ENCODE data around the gene SLC6A1.
A peak's percentile ranks its signal among the peaks of the same experiment; 100 is the strongest.

The SLC6A1 gene
- 0 to 0.12 (median 0) reads per million in 4 experiments for total RNA-seq

DNA sequence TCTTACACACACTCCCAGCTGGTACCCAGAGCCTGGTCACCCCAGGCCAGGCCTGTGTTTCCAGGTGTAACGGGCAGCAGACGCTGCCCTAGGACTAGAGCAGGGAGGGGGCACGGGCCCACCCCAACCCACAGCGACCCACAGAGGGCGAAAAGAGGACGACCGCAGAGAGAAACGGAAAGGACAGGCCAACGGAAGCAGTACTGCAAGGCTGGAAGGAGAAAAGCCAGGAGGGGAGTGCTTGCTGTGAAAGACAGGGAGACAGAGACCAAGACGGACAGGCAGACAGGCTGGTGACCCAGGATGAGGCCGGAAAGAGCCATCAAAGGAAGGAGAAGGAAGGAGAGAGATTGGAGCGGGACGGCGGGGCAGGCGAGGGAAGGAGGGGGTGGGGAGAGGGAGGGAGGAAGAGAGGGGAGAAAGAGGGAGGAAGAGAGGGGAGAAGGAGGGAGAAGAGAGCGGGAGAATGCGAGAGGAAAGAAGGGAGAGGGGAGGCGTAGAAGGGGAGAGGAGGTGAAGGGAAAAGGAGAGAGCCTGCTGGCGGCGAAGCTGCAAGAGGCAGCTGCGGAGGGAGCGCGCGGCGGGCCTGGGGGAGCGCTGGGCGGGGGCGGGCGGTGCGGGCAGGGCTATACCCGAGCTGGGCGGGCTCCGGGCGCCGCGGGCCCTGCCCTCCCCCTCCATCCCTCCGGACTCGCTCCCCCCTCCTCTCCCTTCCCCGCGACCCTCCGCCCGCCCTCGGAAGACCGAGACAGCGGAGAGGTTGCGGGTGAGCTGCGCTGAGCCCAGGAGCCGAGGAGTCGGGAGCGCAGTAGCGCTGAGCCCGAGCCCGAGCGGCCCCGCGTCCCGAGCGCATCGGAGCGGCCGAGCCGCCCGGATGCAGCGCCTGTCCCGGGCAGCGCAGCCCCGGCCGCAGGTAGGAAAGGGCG is at the start of gene SLC6A1:
Gene SLC6A1 (plus strand): TSS at position 732 of the 926 bp plus-strand sequence. CDS start 24,464 bp downstream, outside the sequence.
- no peak for DNase-seq

DNA sequence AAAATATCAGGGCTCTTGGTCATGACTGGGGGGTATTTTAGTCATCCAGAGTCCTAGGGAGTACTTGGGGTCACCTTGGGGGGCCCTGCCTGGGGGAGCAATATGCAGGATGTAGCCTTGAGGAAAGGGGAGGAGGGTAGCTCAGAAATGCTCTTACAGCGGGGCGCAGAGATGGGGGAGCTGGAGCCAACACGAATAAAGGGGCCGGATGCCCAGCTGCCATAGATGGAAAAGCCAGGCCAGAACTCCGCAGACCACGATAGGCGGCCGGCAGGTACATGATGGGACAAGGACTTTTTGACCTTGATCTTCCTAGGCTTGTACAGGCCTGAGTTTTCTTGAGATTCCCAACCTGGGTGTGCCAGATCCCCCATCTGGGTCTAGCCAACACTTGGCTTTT is 47.7 kb upstream of the SLC6A1 start:
- no peak for DNase-seq

DNA sequence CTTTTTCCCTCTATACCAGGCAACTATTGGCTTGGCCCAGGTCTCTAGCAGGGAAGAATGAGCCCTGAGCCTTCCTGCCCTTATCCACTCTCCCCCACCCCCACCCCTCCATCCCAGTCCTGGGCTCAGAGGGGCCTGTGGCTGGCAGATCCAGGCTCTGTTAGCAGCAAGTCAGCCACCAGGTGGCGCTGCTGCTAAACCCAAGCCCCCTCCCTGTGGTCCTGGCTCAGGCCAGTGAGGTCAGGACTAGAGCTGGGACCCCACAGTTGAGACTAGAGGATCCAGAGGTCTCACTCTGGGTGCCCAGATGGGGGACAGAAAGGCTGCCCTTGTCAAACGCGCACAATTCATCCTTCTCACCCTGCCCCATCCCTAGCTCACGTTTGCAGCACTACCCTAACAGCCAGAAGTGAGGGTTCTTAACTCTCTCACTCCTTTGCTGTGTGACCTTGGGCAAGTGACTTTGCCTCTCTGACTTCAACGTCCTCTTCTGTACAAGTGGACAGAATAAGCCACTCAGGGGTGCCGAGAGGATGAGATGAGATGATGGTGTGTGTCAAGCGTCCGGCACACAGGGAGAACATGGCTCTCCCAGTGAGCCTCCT is 46.8 kb upstream of the SLC6A1 start:
- DNase-seq, result peak; percentile 4

DNA sequence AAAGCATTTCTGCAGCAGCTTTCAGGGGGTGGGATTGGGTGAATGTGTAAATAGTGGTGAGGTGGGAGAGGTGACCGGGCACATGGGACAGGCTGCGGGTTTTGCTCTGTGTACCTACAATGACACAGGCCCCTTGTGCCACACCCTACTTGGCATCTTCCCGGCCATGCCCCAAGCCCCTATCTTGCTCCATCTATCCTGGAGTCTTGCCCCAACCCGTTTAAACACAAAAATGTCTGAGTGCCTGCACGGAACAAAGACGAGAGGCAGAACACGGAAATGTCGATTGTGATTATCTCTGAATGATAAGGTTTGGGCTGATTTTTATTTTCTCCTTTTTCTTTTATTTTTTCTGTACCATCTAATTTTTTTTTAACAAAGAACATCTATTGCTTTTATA is 46.0 kb upstream of the SLC6A1 start:
- DNase-seq, result no peak

DNA sequence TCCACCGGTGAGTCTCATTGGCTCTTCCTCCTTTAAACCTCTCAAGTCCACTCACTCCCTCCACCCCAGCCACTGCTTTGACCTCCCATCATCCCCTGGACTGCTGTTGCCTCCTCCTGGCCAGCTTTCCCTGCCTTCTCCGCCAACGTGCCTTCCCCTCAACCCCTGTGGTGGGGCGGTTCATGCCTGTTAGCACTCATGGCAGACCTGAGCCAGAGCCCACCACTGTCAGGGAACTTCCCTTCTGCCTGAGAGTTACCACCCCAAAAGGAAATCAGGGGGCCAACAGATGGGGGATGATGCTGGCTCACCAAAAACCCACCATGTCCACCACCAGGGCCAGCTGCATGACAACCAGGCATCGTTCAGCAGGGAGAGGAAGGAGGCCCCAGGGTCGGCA is 44.2 kb upstream of the SLC6A1 start:
- DNase-seq, result no peak

DNA sequence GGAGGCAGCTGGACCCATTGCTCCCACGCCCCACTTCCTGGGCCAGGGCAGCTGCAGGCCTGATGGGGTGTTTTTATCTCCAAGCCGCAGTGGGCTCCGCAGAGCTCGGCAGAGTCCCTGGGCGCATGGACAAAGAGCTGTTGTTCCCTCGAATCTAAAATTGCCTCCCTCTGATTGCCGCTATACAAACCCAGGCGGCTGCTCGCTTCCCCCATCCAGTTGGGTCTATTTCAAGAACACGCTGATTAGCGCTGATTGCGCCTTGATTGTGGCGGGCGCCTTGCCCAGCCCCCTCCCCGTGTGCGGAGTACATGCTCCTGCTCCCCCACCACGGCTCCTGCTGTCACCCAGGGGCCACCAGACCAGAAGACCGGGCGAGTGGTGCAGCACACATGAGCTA is 43.4 kb upstream of the SLC6A1 start:
- no peak for DNase-seq

DNA sequence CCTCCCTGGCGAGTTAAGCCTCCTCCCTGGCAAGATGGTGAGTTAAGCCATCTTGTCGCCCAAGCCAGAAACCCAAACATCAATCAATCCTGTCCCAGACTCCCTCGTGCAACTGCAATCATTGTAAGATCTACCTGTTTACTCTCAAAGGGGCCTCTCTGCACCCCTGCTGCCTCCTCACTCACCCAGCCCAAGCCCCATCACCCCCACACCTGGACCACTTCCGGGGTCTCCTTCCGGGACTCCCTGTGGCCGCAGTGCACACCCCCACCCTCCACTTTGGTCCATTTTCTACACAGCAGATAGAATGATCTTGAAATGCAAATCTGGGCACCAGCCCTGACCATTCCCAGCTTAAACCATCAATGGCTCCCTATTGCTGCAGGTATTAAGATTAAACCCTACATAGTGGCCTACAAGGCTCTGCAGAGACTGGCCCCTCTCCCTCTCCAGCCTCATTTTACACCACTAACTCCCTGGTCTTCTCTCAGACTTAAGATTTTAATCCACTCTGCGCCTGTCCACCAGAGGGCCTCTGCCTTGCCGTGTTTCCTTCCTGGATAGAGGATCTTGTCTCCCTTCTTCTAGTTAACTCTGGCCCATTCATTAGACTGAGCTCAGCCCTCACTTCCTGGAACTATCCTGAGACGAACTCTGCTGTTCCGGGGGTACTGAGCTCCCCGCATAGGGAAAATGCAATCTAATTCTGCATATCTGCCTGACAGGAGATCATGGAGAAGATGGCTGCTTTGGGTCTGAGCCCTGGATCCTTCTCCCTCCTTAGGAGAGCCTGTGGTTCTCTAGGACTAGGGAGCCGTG is 41.9 kb upstream of the SLC6A1 start:
- DNase-seq, result no peak

DNA sequence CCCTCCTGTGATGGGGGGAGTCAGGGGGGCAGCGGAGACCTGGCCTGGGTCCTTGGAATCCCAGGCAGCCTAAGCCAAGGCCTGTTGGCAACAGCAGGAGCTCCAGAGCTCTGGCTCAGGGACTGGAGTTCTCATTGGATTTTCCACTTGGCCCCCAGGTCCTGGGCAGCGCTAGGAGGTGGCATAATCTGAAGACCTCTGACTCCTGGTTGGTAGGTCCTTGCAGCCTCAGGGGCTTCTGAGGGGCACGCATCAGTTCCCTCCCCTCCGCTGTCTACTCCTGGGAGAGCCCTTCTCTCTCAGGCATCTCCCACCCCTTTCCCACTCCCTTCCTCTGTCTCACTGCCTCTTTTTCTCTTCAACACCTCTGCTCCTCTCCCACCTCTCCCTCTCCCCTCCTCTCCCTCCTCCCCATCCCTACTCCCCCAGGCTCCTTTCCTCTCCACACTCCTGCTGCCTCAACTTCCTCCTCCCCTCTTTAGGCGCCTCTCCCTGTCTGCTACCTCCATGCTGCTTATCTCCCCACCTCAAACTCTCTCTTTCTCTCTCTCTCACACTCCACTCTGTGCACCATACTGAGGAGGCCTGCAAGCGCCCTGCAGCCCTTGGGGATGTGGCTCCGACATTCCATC is 41.1 kb upstream of the SLC6A1 start:
- DNase-seq, result no peak

DNA sequence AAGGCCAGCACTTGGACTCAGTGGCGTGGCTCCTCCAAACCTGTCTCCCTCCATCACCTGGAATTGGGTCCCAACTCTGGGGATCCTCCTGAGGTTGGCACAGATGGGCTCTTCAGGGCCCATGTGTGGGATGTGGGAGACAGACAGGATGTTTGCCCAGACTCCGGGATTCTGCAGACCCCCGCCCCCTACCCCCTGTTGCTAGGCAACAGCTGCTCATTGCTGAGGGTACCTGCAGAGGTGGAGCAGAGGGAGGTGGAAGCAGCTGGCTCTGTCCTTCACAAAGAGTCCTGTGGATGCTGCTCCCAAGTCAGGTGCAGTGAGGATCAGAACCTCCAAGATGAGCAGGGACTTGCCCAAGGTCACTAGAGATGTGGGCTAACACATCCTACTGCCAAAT is 40.0 kb upstream of the SLC6A1 start:
- DNase-seq, result no peak

DNA sequence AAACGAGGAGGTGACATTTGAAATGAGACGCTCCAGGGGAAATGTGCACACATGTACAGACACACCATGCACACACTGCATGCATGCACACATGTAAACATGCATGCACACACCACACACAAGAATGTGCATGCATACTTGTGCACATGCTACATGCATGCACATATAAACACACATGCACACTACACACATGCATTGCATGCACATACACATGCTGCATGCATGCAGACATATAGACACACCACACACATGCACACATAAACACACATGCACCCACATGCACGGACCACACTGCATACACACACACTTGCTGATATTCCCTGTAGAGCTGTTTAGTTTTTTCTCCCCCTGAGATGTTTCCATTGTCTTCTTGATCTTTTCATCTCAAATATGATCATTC is 37.8 kb upstream of the SLC6A1 start:
- no peak for DNase-seq

DNA sequence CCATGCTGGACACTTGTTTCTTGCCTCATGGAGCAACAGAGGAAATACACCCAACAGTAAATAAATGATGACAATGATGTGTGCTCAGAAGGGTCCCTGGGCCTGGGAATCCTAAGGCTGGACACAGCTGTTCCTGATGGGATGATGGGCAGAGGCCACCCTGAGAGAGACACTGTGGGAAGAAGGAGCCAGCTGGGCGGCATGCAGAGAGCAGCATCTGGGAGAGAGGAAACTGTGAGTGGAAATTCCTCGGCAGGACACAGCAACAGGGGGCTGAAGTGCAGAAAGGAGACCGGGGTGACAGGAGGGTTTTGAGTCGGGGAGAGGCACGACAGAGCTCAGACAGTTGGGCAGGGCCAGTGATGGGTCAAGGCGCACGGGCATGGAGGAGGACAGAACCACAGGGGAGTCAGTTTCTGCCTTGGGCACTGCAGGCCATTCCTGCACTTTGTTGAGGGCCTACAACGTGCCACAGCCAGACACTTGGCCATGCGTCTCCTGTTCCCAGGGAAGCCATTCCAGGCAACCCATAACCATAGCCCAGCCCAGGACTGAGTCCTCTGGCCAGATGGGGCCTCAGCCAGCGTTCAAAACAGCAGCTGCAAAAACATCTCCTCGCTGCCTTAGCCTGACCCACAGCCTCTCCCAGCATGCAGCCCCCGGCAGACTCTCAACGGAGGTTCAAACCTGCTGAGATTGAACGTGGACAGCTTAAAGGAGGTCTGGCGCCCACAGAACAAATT is 36.7 kb upstream of the SLC6A1 start:
- DNase-seq, result no peak

DNA sequence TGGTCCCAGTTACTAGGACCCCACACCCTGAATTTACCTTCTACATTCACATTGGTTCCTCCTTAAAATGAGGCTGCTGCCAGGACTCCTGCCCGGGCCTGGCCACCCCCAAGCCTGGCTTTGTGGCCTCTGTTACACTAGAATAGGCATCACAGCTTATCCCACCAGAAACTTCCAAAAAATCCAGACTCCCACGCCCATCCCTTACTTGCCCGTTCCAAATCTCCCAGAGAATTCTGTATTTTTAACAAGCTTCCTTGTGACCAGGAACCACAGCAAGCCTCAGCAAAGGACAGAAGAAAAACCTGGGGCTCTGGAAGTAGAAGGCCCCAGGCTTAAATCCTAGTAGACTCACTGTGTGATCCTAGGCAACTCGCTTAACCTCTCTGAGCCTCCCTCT is 36.0 kb upstream of the SLC6A1 start:
- no peak for DNase-seq

DNA sequence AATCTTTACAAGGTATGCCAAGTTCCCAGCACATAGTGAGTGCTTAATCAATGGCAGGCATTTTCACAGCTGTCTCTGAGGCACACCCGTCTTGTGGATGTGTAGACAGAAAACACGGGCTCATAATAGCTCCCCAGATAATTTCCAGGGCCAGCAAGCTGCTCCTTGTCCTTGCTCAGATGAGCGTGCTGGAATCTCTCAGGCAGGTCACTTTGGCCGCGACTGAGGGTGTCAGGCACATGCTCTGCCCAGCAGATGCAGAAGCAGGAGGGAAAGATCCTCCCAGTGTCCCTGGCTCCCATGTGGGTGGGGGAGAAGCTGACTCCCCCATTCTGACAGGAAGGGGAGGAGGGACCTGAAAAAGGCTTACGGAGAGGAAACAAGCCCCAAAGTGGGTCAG is 35.6 kb upstream of the SLC6A1 start:
- DNase-seq, result no peak

DNA sequence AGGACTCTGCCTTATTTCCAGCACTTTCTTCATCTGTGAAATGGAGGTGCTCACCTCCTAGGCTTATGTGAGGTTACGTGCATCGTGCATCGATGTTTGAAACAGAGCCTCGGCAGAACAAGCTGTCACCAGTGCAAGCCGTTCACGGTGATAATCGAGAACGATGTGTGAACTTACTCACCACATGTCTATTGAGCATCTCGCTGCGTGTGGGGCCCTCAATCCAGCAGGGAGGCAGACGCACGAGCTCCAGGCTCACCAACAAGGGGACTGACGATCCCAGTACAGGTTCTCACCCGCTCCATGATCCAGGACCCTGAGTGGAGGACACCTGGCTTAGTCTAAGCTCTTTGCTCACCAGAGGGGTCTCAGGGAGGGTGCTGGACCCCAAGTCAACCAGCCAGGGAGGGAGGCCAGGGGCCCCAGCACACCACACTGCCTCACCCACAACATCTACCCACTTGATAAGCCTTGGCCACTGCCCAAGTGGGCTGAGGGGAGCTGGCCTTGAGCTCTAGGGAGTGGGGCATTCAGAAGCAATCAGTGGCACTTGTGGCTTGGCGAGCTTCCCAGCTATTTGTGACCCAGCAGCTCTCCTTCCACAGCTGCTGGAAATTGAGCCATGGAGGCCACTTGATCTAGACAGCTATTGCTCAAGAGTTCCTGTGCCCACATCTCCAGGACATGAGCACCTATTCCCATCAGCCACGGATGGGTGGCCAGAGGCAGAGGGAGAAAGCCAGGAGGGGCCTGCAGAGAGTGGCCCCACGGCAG is 34.4 kb upstream of the SLC6A1 start:
- no peak for DNase-seq

DNA sequence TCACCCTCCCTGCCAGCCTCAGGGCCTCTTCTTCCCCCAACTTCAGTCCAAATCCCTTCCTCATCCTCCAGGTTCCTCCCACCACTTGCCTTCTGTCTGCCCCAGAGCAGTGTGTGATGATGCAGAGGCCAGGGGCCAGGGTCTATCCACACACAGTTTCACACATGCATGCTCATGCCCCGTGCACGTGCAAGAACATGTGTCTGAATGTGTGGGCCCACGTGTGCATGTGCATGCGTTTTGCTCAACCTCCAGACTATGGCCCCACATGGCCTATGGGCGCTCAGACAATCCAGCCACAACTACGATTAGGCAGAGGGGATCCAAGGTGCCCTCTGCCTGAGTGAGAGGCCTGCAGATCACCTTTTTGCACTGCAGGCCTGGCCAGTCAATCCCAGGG is 32.3 kb upstream of the SLC6A1 start:
- DNase-seq, result no peak

DNA sequence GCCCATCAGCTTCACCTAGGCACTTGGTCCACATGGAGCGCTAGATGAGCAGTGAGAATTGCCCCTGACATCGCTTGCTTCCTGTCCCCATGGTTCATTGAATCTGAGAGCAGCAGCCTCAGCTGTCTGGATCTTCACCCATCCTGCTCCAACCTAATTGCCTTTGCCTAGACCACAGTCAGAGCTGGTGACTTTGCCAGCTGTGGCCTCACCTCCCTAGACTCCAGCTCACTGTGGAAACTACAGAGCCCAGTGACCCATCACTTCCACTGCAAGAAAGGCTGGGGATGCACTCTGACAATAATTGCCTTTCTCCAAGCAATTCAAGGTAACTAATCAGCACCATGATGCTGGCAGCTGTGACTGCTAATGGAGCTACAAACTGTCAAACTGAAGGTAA is 30.6 kb upstream of the SLC6A1 start:
- DNase-seq, result no peak

DNA sequence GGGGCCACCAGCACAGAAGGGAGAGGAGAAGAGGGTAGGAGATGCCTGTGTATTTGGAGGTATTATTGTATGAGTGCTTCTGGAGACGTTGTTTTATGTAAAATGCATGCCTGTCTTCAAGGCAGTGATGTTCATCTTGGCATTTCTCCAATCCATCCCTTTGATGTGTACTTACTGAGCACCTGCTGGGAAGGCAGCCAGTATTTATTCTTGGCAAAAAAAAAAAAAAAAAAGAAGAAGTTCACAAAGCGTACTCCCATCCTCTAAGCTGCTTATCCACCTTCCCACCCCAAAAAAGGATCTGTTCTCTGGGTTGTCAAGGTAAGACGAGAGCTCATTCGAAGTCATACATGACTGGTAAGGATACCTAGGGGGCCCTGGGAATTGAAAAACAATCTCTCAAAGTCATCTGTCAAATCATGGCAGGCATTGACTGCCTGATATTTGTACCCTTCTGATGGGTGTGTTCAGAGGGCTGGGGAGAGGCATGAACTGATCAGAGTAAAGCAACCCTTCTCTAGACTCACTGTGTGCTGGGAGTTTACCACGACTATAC is 30.0 kb upstream of the SLC6A1 start:
- no peak for DNase-seq

DNA sequence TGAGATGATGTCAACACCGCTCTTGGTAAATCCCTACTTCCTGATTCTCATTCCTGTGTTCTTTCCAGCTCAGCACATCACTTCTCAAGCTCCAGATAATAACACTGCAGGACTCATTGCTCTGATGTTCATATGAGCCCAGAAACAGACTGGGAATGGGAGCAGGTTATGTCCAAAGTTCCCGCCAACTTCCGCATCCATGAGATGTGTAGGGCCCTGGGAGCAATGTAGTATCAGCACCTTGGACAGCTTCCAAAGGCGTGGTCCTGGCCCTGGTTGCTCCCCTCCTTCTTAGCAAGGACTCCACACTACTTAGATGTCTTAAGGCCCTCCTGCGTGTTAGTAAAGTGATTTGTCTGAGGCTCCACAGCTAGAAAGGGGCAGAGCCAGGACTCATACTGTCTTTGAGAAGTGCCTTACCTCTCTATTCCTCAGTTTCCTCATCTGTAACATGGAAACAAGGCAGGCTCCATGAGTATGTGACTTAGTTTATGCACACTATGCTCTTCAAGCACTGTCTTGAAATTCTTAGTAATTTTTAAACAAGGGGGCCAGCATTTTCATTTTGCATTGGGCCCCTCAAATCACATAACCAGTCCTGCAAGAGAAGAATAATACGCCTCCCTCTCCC is 27.9 kb upstream of the SLC6A1 start:
- DNase-seq, result no peak

DNA sequence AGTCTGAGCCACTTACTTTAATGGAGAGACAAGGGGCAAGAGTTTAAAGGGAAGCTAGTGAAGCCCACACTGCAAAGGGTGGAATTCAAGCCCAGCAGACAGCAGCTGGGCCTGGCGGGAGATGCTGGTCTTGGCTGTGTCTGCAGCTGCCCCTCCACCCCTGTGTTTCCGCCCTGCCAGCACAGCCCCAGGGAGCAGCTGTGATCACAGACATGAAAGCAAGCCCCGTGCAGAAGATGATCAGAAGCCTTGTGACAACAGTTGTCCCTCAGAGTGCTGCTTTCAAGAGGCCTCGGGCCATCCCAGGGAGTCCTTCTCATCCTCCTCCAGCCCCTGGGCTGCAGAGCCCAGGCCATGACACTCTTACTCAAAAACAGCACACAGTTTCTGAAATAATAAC is 24.1 kb upstream of the SLC6A1 start:
- DNase-seq, result no peak

DNA sequence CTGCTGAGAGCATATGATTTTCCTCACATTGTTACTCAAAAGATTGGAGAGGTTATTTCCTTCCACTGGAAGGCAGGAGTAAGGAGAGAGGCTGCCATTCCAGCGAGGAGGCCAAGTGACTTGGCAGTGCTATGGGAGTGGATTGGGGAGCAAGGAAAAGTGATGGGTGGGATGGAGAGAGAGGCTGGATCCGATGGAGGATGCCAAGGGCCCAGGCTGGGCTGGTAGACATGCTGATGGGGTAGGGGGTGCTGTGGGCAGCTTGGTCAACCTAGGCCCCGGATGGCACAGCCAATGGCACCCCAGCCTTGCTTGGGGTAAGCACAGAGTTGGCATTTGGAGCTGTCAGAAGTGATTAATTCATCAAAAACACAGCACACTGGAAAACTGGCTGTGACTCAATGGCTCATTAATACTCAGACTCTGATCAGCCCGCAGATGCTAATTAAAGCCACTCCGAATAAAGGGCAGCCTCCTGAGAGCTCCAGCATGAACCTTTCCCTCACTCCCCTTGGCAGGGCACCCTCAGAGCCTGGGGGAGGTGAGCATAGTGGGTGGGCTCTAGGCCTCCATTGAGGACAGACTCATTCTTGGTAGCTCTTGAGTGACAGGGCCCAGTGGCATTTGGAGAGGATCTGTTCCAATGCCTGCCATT is 22.1 kb upstream of the SLC6A1 start:
- no peak for DNase-seq

Data from effector CD8-positive, alpha-beta T cell (primary cell).